KMS-11 (cell line): ENCODE measurements around the gene TESMIN.

ENCODE experiments used
- H2AFZ ChIP-seq: fragments of 200-600 bp; sonication (generic); 2 replicates; pipeline ENCODE4 v1.6.1; 2016; ENCODE audit warnings: antibody characterized with exemption, mixed run types, low read depth
- H3K27ac ChIP-seq: fragments of 200-600 bp; sonication (generic); 2 replicates; pipeline ENCODE4 v1.6.1; 2016; ENCODE audit warnings: mild to moderate bottlenecking, mixed run types
- H3K27me3 ChIP-seq: fragments of 200-600 bp; sonication (generic); 2 replicates; pipeline ENCODE4 v1.6.1; 2017; ENCODE audit warnings: mild to moderate bottlenecking, low read depth, mixed run types, moderate library complexity; ENCODE audit not compliant: insufficient read depth
- H3K36me3 ChIP-seq: fragments of 200-600 bp; sonication (generic); 2 replicates; pipeline ENCODE4 v1.6.1; 2017; ENCODE audit warnings: mild to moderate bottlenecking, mixed run types; ENCODE audit not compliant: insufficient read depth
- H3K4me1 ChIP-seq: fragments of 200-600 bp; sonication (generic); 2 replicates; pipeline ENCODE4 v1.6.1; 2016; ENCODE audit warnings: mild to moderate bottlenecking, low read depth, mixed run types; ENCODE audit not compliant: poor library complexity, severe bottlenecking
- H3K4me2 ChIP-seq: fragments of 200-600 bp; sonication (generic); 2 replicates; pipeline ENCODE4 v1.7.0; 2016; ENCODE audit warnings: mild to moderate bottlenecking, mixed run types
- H3K4me3 ChIP-seq: fragments of 200-600 bp; sonication (generic); IDR thresholded peaks from 2 replicates; pipeline ENCODE4 v1.6.1; 2017; ENCODE audit warnings: low read depth, low read length, mixed read lengths; ENCODE audit not compliant: insufficient read depth
- H3K79me2 ChIP-seq: fragments of 200-600 bp; sonication (generic); 2 replicates; pipeline ENCODE4 v1.6.1; 2016; ENCODE audit warnings: low read depth, mixed run types; ENCODE audit not compliant: insufficient read depth
- H3K9ac ChIP-seq: fragments of 200-600 bp; sonication (generic); 2 replicates; pipeline ENCODE4 v1.6.1; 2016; ENCODE audit warnings: mild to moderate bottlenecking, mixed run types
- H4K20me1 ChIP-seq: fragments of 200-600 bp; sonication (generic); 2 replicates; pipeline ENCODE4 v1.6.1; 2016; ENCODE audit warnings: mild to moderate bottlenecking, mixed run types; ENCODE audit not compliant: insufficient read depth
- CTCF ChIP-seq: fragments of 200-600 bp; sonication (generic); conservative IDR thresholded peaks from 2 replicates; pipeline ENCODE4 v1.6.1; 2017; ENCODE audit warnings: low read depth, mild to moderate bottlenecking, antibody characterized with exemption, low read length, moderate library complexity, mixed read lengths

Gene TESMIN

GRCh38 chr11:68678031-68678441, 73.3 kb downstream of the TESMIN start:
- H3K79me2 ChIP-seq, result no peaks in the 10 kb centered on the region
- H2AFZ ChIP-seq, result no peak overlapping the region
- no peak overlapping the region for H3K4me3 ChIP-seq
- no peaks in the 10 kb centered on the region for H3K4me1 ChIP-seq
- peaks cover 21% of the 10 kb centered on the region; the same call in 1 of the 2 replicates for H3K27me3 ChIP-seq
- no peak for TF ChIP-seq CTCF
- H3K9ac ChIP-seq, result no peak overlapping the region
- no peak overlapping the region for H3K4me2 ChIP-seq
- no peak overlapping the region for H3K27ac ChIP-seq
- no peaks in the 10 kb centered on the region for H4K20me1 ChIP-seq
- no peaks in the 10 kb centered on the region for H3K36me3 ChIP-seq

GRCh38 chr11:68677432-68677831, 73.9 kb downstream of the TESMIN start:
- Histone ChIP-seq H3K36me3 (no peaks in the 10 kb centered on the region), H3K27me3 (peaks cover 20% of the 10 kb centered on the region; the same call in 1 of the 2 replicates), H3K4me3 (no peak overlapping the region), H3K4me1 (no peaks in the 10 kb centered on the region), H3K27ac (no peak overlapping the region), H3K9ac (no peak overlapping the region), H3K79me2 (no peaks in the 10 kb centered on the region), H4K20me1 (no peaks in the 10 kb centered on the region), H3K4me2 (no peak overlapping the region), H2AFZ (no peak overlapping the region)
- no peak for TF ChIP-seq CTCF

GRCh38 chr11:68674461-68674860, 76.9 kb downstream of the TESMIN start:
- TF ChIP-seq CTCF, result no peak
- Histone ChIP-seq H3K36me3 (no peaks in the 10 kb centered on the region), H3K27ac (no peak overlapping the region), H3K4me3 (no peak overlapping the region), H3K27me3 (peaks cover 16% of the 10 kb centered on the region; the same call in 1 of the 2 replicates), H3K79me2 (no peaks in the 10 kb centered on the region), H2AFZ (no peak overlapping the region), H3K4me1 (no peaks in the 10 kb centered on the region), H4K20me1 (no peaks in the 10 kb centered on the region), H3K9ac (no peak overlapping the region), H3K4me2 (no peak overlapping the region)

- H4K20me1 ChIP-seq, result no peaks in the 10 kb centered on the region
- no peaks in the 10 kb centered on the region for H3K4me1 ChIP-seq
- H3K4me2 ChIP-seq, result no peak overlapping the region
- H3K79me2 ChIP-seq, result no peaks in the 10 kb centered on the region
- no peak overlapping the region for H3K9ac ChIP-seq
- H2AFZ ChIP-seq, result no peak overlapping the region
- no peaks in the 10 kb centered on the region for H3K36me3 ChIP-seq
- H3K27me3 ChIP-seq, result peaks cover 16% of the 10 kb centered on the region; the same call in 1 of the 2 replicates
- no peak for TF ChIP-seq CTCF
- no peak overlapping the region for H3K27ac ChIP-seq
- no peak overlapping the region for H3K4me3 ChIP-seq
These were observed 77.3 kb downstream of the TESMIN start for GRCh38 chr11:68673991-68674390.
